Loucy (cell line): ENCODE measurements around the gene SHOX.
"Not testable (repeated sequence)": the region's sequence is repeated elsewhere in the genome, so short reads cannot be mapped to it uniquely, and the experiment has no call there.

Experiments
- H2AFZ ChIP-seq: fragments of 200-600 bp; sonication (generic); 2 replicates; pipeline ENCODE4 v1.6.0; 2016; ENCODE audit warnings: antibody characterized with exemption, mild to moderate bottlenecking, low read length, moderate library complexity
- H3F3A ChIP-seq: fragments of 200-600 bp; 2 replicates; pipeline ENCODE4 v1.6.0; 2016; ENCODE audit warnings: antibody characterized with exemption, low read depth, mild to moderate bottlenecking
- H3K27me3 ChIP-seq: fragments of 200-600 bp; sonication (generic); 2 replicates; pipeline ENCODE4 v1.6.1; 2014; ENCODE audit warnings: low read length, mild to moderate bottlenecking; ENCODE audit not compliant: insufficient read depth, poor library complexity, severe bottlenecking
- H3K36me3 ChIP-seq: fragments of 200-600 bp; sonication (generic); 2 replicates; pipeline ENCODE4 v1.6.1; 2016; ENCODE audit warnings: low read length; ENCODE audit not compliant: insufficient read depth
- H3K4me1 ChIP-seq: fragments of 200-600 bp; sonication (generic); 2 replicates; pipeline ENCODE4 v1.5.1; 2014; ENCODE audit warnings: low read length, mild to moderate bottlenecking; ENCODE audit not compliant: insufficient read depth, poor library complexity, severe bottlenecking
- H3K4me2 ChIP-seq: fragments of 200-600 bp; sonication (generic); 2 replicates; pipeline ENCODE4 v1.6.0; 2014; ENCODE audit warnings: antibody characterized with exemption, low read length, low read depth, mild to moderate bottlenecking; ENCODE audit not compliant: poor library complexity, severe bottlenecking
- H3K4me3 ChIP-seq: fragments of 200-600 bp; sonication (generic); 2 replicates; pipeline ENCODE4 v1.5.1; 2014; ENCODE audit warnings: low read length, mild to moderate bottlenecking, mixed read lengths; ENCODE audit not compliant: poor library complexity, severe bottlenecking
- H3K79me2 ChIP-seq: fragments of 200-600 bp; sonication (generic); 2 replicates; pipeline ENCODE4 v1.6.1; 2014; ENCODE audit warnings: low read length; ENCODE audit not compliant: insufficient read depth
- H3K9ac ChIP-seq: fragments of 200-600 bp; sonication (generic); 2 replicates; pipeline ENCODE4 v1.6.0; 2014; ENCODE audit warnings: mild to moderate bottlenecking, low read depth, low read length, moderate library complexity; ENCODE audit not compliant: poor library complexity, severe bottlenecking
- H3K9me2 ChIP-seq: fragments of 200-600 bp; sonication (generic); replicated peaks from 2 replicates; pipeline ENCODE4 v1.6.1; 2016; ENCODE audit warnings: low read depth, low read length, mixed read lengths
- H3K9me3 ChIP-seq: fragments of 200-600 bp; sonication (generic); 2 replicates; pipeline ENCODE4 v1.6.1; 2014; ENCODE audit warnings: mild to moderate bottlenecking, antibody characterized with exemption, low read length, low read depth; ENCODE audit not compliant: insufficient read depth
- H4K20me1 ChIP-seq: fragments of 200-600 bp; sonication (generic); 2 replicates; pipeline ENCODE4 v1.6.0; 2014; ENCODE audit warnings: antibody characterized with exemption, low read length, mild to moderate bottlenecking; ENCODE audit not compliant: insufficient read depth, poor library complexity, severe bottlenecking
- CTCF ChIP-seq: fragments of 200-600 bp; sonication (generic); conservative IDR thresholded peaks from 2 replicates; pipeline ENCODE4 v1.5.1; 2014; ENCODE audit warnings: mild to moderate bottlenecking, antibody characterized with exemption, low read length
- EZH2phosphoT487 ChIP-seq: fragments of 200-600 bp; IDR thresholded peaks from 2 replicates; pipeline ENCODE4 v1.6.1; 2018; ENCODE audit warnings: antibody characterized with exemption, mild to moderate bottlenecking, moderate library complexity, borderline replicate concordance

Gene SHOX

GRCh38 chrX:584572-584971 is 46.0 kb upstream of the SHOX start:
- Histone ChIP-seq H3K4me3 (no peak overlapping the region), H3K79me2 (no peaks in the 10 kb centered on the region), H3K4me1 (no peaks in the 10 kb centered on the region), H3K36me3 (no peaks in the 10 kb centered on the region), H3K9me3 (no peaks in the 10 kb centered on the region), H3K4me2 (no peak overlapping the region), H3K9me2 (no peaks in the 10 kb centered on the region), H4K20me1 (no peaks in the 10 kb centered on the region), H3K27me3 (no peaks in the 10 kb centered on the region), H3K9ac (no peak overlapping the region), H2AFZ (no peak overlapping the region), H3F3A (no peaks in the 10 kb centered on the region)
- TF ChIP-seq CTCF (no peak), EZH2phosphoT487 (no peak)

- no peaks in the 10 kb centered on the region for H4K20me1 ChIP-seq
- no peaks in the 10 kb centered on the region for H3K36me3 ChIP-seq
- H3K9me3 ChIP-seq, result no peaks in the 10 kb centered on the region
- TF ChIP-seq CTCF, result no peak
- TF ChIP-seq EZH2phosphoT487, result no peak
- H2AFZ ChIP-seq, result no peak overlapping the region
- H3K4me2 ChIP-seq, result no peak overlapping the region
- H3K79me2 ChIP-seq, result no peaks in the 10 kb centered on the region
- no peak overlapping the region for H3K9ac ChIP-seq
- H3K27me3 ChIP-seq, result no peaks in the 10 kb centered on the region
- H3K4me3 ChIP-seq, result no peak overlapping the region
- no peaks in the 10 kb centered on the region for H3F3A ChIP-seq
- no peaks in the 10 kb centered on the region for H3K9me2 ChIP-seq
- H3K4me1 ChIP-seq, result no peaks in the 10 kb centered on the region
Observed at GRCh38 chrX:585115-585808, 45.3 kb upstream of the SHOX start.

GRCh38 chrX:586351-586750 is 44.2 kb upstream of the SHOX start:
- H3K9me2 ChIP-seq, result no peaks in the 10 kb centered on the region
- no peaks in the 10 kb centered on the region for H3K79me2 ChIP-seq
- no peaks in the 10 kb centered on the region for H3K36me3 ChIP-seq
- H2AFZ ChIP-seq, result no peak overlapping the region
- H3K9me3 ChIP-seq, result no peaks in the 10 kb centered on the region
- no peak for TF ChIP-seq CTCF
- no peak for TF ChIP-seq EZH2phosphoT487
- H3K27me3 ChIP-seq, result no peaks in the 10 kb centered on the region
- no peak overlapping the region for H3K4me2 ChIP-seq
- no peak overlapping the region for H3K9ac ChIP-seq
- H3F3A ChIP-seq, result no peaks in the 10 kb centered on the region
- no peaks in the 10 kb centered on the region for H3K4me1 ChIP-seq
- no peak overlapping the region for H3K4me3 ChIP-seq
- H4K20me1 ChIP-seq, result no peaks in the 10 kb centered on the region

- not testable (repeated sequence) for H3K36me3 ChIP-seq, H3K4me1 ChIP-seq, H3K9me2 ChIP-seq, H3K9ac ChIP-seq, H3K4me3 ChIP-seq, H3K4me2 ChIP-seq, H3F3A ChIP-seq, H3K9me3 ChIP-seq, H2AFZ ChIP-seq, H3K27me3 ChIP-seq, H3K79me2 ChIP-seq, H4K20me1 ChIP-seq
Observed at GRCh38 chrX:589261-589660, 41.3 kb upstream of the SHOX start.
